CD4-positive, CD25-positive, alpha-beta regulatory T cell (primary cell): ENCODE results near the gene ACIN1. TPM values are rescaled to one million over a fixed set of nuclear protein-coding genes. Genes with fewer than 3 reads are reported as not detected.

Experiments
- ATAC-seq, 2 donors: fragments of 150-1000 bp; cut with Tn5 transposase; one replicate each; pipeline ENCODE4 v1.10.0; 2021; ENCODE audit warnings: low read depth in 2 of 2, moderate number of reproducible peaks in 2 of 2, moderate library complexity in 1 of 2
- DNase-seq, 3 donors: peaks; one replicate each; pipeline versions ENCODE4 v3.0.0 to v3.0.0-alpha.2; 2012 to 2022; ENCODE audit warnings: mixed read lengths in 1 of 3
- H3K27ac ChIP-seq: one replicate; pipeline ENCODE4 v1.7.0; 2013; ENCODE audit warnings: mild to moderate bottlenecking, low read length; ENCODE audit not compliant: insufficient read depth, poor library complexity, severe bottlenecking
- H3K27me3 ChIP-seq: one replicate; pipeline ENCODE4 v1.7.0; 2013; ENCODE audit warnings: low read length; ENCODE audit not compliant: control insufficient read depth, insufficient read depth
- H3K36me3 ChIP-seq: one replicate; pipeline ENCODE4 v1.7.0; 2013; ENCODE audit warnings: mild to moderate bottlenecking, low read length, moderate library complexity; ENCODE audit not compliant: control insufficient read depth, insufficient read depth
- H3K4me1 ChIP-seq: 2 replicates; pipeline ENCODE4 v1.7.0; 2013; ENCODE audit warnings: mild to moderate bottlenecking, low read length; ENCODE audit not compliant: insufficient read depth, control insufficient read depth, poor library complexity, severe bottlenecking
- H3K4me3 ChIP-seq: one replicate; pipeline ENCODE4 v1.7.0; 2013; ENCODE audit warnings: low read depth, mild to moderate bottlenecking, low read length, moderate library complexity
- H3K9me3 ChIP-seq, 2 experiments: 1 replicate in 1 of 2; 2 replicates in 1 of 2; pipeline ENCODE4 v1.7.0; 2013; ENCODE audit warnings: low read length in 2 of 2, mild to moderate bottlenecking in 1 of 2, moderate library complexity in 1 of 2; ENCODE audit not compliant: control insufficient read depth in 2 of 2
- H3K27ac Mint-ChIP-seq, 3 donors: one replicate each; pipeline ENCODE4 v1.8.0; 2020 to 2022; ENCODE audit warnings: mild to moderate bottlenecking in 3 of 3, mixed read lengths in 3 of 3, moderate library complexity in 2 of 3
- H3K27me3 Mint-ChIP-seq: one replicate; pipeline ENCODE4 v1.8.0; 2022; ENCODE audit warnings: mild to moderate bottlenecking, mixed read lengths
- H3K36me3 Mint-ChIP-seq: one replicate; pipeline ENCODE4 v1.8.0; 2020; ENCODE audit warnings: mixed read lengths
- H3K4me1 Mint-ChIP-seq, 4 donors: one replicate each; pipeline ENCODE4 v1.8.0; 2020 to 2022; ENCODE audit warnings: mixed read lengths in 4 of 4, mild to moderate bottlenecking in 1 of 4
- H3K4me3 Mint-ChIP-seq, 4 donors: one replicate each; pipeline ENCODE4 v1.8.0; 2020 to 2022; ENCODE audit warnings: mild to moderate bottlenecking in 4 of 4, mixed read lengths in 4 of 4, moderate library complexity in 3 of 4
- H3K9me3 Mint-ChIP-seq, 7 donors: one replicate each; pipeline ENCODE4 v1.8.0; 2020 to 2022; ENCODE audit warnings: mixed read lengths in 7 of 7, mild to moderate bottlenecking in 3 of 7, moderate library complexity in 2 of 7
- polyA plus RNA-seq, 4 donors: library from polyadenylated mRNA; unstranded; fragments of 300-500 nt; fragmentation: Illumina TruSeq; gene quantifications; one replicate each; pipeline ENCODE4 v1.2.3, GENCODE V29; 2021
- total RNA-seq: library from RNA; stranded (reverse); gene quantifications from one replicate; pipeline ENCODE4 v1.2.3, GENCODE V29; 2022

Gene ACIN1
- total and polyA plus RNA-seq, 5 donors from 2014 or later = 6.8 to 340 (median 7.7) TPM

GRCh38 chr14:23080474-23080873, 14.5 kb downstream of the ACIN1 start:
- H3K27ac Mint-ChIP-seq = peak overlapping the region in 2 of 3 donors; percentile 73 to 82
- Histone ChIP-seq H3K9me3 (no peaks in the 10 kb centered on the region), H3K4me3 (no peak overlapping the region), H3K36me3 (peaks cover 96% of the 10 kb centered on the region), H3K27ac (no peak overlapping the region), H3K4me1 (no peaks in the 10 kb centered on the region), H3K27me3 (no peaks in the 10 kb centered on the region)
- no peak for ATAC-seq
- no peaks in the 10 kb centered on the region for H3K9me3 Mint-ChIP-seq
- H3K27me3 Mint-ChIP-seq = no peaks in the 10 kb centered on the region
- no peak overlapping the region for H3K4me3 Mint-ChIP-seq
- H3K36me3 Mint-ChIP-seq = peaks cover 54% of the 10 kb centered on the region
- no peak for DNase-seq
- H3K4me1 Mint-ChIP-seq = peaks cover 10 to 11% (median 10%) of the 10 kb centered on the region in 4 donors

GRCh38 chr14:23079716-23080115, 15.2 kb downstream of the ACIN1 start:
- Mint-ChIP-seq H3K4me1 (peaks cover 9 to 11% (median 10%) of the 10 kb centered on the region in 4 donors), H3K9me3 (no peaks in the 10 kb centered on the region)
- no peak for DNase-seq

GRCh38 chr14:23078692-23079116, 16.2 kb downstream of the ACIN1 start:
- H3K4me1 ChIP-seq = no peaks in the 10 kb centered on the region
- no peak overlapping the region for H3K27ac Mint-ChIP-seq
- no peaks in the 10 kb centered on the region for H3K27me3 ChIP-seq
- no peak overlapping the region for H3K4me3 Mint-ChIP-seq
- peaks cover 95% of the 10 kb centered on the region for H3K36me3 ChIP-seq
- DNase-seq = no peak
- no peaks in the 10 kb centered on the region for H3K9me3 Mint-ChIP-seq
- no peak overlapping the region for H3K4me3 ChIP-seq
- H3K27ac ChIP-seq = no peak overlapping the region
- ATAC-seq = no peak
- no peaks in the 10 kb centered on the region for H3K9me3 ChIP-seq
- peaks cover 50% of the 10 kb centered on the region for H3K36me3 Mint-ChIP-seq
- H3K4me1 Mint-ChIP-seq = peaks cover 9 to 11% (median 10%) of the 10 kb centered on the region in 4 donors
- H3K27me3 Mint-ChIP-seq = no peaks in the 10 kb centered on the region

More at GRCh38 chr14:23079716-23080115, 15.2 kb downstream of the ACIN1 start:
- Histone ChIP-seq H3K4me3 (no peak overlapping the region), H3K27ac (no peak overlapping the region), H3K9me3 (no peaks in the 10 kb centered on the region), H3K4me1 (no peaks in the 10 kb centered on the region), H3K27me3 (no peaks in the 10 kb centered on the region), H3K36me3 (peaks cover 96% of the 10 kb centered on the region)
- peaks cover 53% of the 10 kb centered on the region for H3K36me3 Mint-ChIP-seq
- H3K27ac Mint-ChIP-seq = peak overlapping the region in 1 of 3 donors; percentile 70
- H3K4me3 Mint-ChIP-seq = no peak overlapping the region
- no peaks in the 10 kb centered on the region for H3K27me3 Mint-ChIP-seq
- no peak for ATAC-seq

GRCh38 chr14:23077962-23078361, 17.0 kb downstream of the ACIN1 start:
- no peak overlapping the region for H3K27ac ChIP-seq
- peaks cover 93% of the 10 kb centered on the region for H3K36me3 ChIP-seq
- Mint-ChIP-seq H3K4me3 (no peak overlapping the region), H3K36me3 (peaks cover 50% of the 10 kb centered on the region), H3K4me1 (peaks cover 9 to 11% (median 10%) of the 10 kb centered on the region in 4 donors), H3K27ac (peak overlapping the region in 2 of 3 donors; percentile 14 to 60), H3K27me3 (no peaks in the 10 kb centered on the region), H3K9me3 (no peaks in the 10 kb centered on the region)
- no peaks in the 10 kb centered on the region for H3K27me3 ChIP-seq
- no peak for ATAC-seq
- no peaks in the 10 kb centered on the region for H3K9me3 ChIP-seq
- DNase-seq = no peak
- no peaks in the 10 kb centered on the region for H3K4me1 ChIP-seq
- H3K4me3 ChIP-seq = no peak overlapping the region

GRCh38 chr14:23076785-23077408, 18.0 kb downstream of the ACIN1 start:
- H3K27ac Mint-ChIP-seq = peak overlapping the region in 2 of 3 donors; percentile 5 to 82
- peaks cover 56% of the 10 kb centered on the region for H3K36me3 Mint-ChIP-seq
- DNase-seq = peak in 2 of 3 donors; percentile 47 to 49

GRCh38 chr14:23074906-23075305, 20.0 kb downstream of the ACIN1 start:
- H3K9me3 ChIP-seq = no peaks in the 10 kb centered on the region
- Mint-ChIP-seq H3K27ac (no peak overlapping the region), H3K36me3 (peaks cover 42% of the 10 kb centered on the region), H3K27me3 (no peaks in the 10 kb centered on the region), H3K9me3 (no peaks in the 10 kb centered on the region), H3K4me3 (no peak overlapping the region), H3K4me1 (peaks cover 19 to 30% (median 27%) of the 10 kb centered on the region in 4 donors)
- H3K36me3 ChIP-seq = peaks cover 75% of the 10 kb centered on the region
- H3K4me3 ChIP-seq = no peak overlapping the region
- no peak overlapping the region for H3K27ac ChIP-seq
- no peaks in the 10 kb centered on the region for H3K27me3 ChIP-seq
- DNase-seq = no peak
- ATAC-seq = no peak
- peaks cover 19% of the 10 kb centered on the region for H3K4me1 ChIP-seq

More at GRCh38 chr14:23076785-23077408, 18.0 kb downstream of the ACIN1 start:
- Mint-ChIP-seq H3K27me3 (no peaks in the 10 kb centered on the region), H3K9me3 (no peaks in the 10 kb centered on the region), H3K4me1 (peaks cover 9 to 17% (median 16%) of the 10 kb centered on the region in 4 donors), H3K4me3 (no peak overlapping the region)
- peaks cover 92% of the 10 kb centered on the region for H3K36me3 ChIP-seq
- H3K27ac ChIP-seq = peak overlapping the region; percentile 26
- peak; percentile 40 to 41 for ATAC-seq
- H3K9me3 ChIP-seq = no peaks in the 10 kb centered on the region
- peaks cover 2% of the 10 kb centered on the region for H3K4me1 ChIP-seq
- no peaks in the 10 kb centered on the region for H3K27me3 ChIP-seq
- no peak overlapping the region for H3K4me3 ChIP-seq

GRCh38 chr14:23071921-23072539, 22.9 kb downstream of the ACIN1 start:
- H3K4me1 ChIP-seq = peaks cover 24% of the 10 kb centered on the region
- no peak for ATAC-seq
- peak overlapping the region; percentile 69 for H3K27ac ChIP-seq
- no peaks in the 10 kb centered on the region for H3K9me3 ChIP-seq
- H3K36me3 Mint-ChIP-seq = peaks cover 31% of the 10 kb centered on the region
- no peak for DNase-seq
- peaks cover 65% of the 10 kb centered on the region for H3K36me3 ChIP-seq
- peak overlapping the region in 3 of 4 donors; percentile 92 to 97 (median 95) for H3K4me3 Mint-ChIP-seq
- H3K27ac Mint-ChIP-seq = peak overlapping the region; percentile 79 to 97 (median 96)
- H3K9me3 Mint-ChIP-seq = no peaks in the 10 kb centered on the region
- peak overlapping the region; percentile 79 for H3K4me3 ChIP-seq
- H3K27me3 ChIP-seq = no peaks in the 10 kb centered on the region
- peaks cover 18 to 41% (median 33%) of the 10 kb centered on the region in 4 donors for H3K4me1 Mint-ChIP-seq
- no peaks in the 10 kb centered on the region for H3K27me3 Mint-ChIP-seq
